DOHH2 (cell line): ENCODE data around the gene CDH24.
A peak's percentile ranks its signal among the peaks of the same experiment; 100 is the strongest.

ENCODE experiments used
- H3F3A ChIP-seq: fragments of 200-600 bp; sonication (generic), shearing (Covaris generic); 2 replicates; pipeline ENCODE4 v1.6.0; 2016; ENCODE audit warnings: antibody characterized with exemption, mild to moderate bottlenecking; ENCODE audit not compliant: control insufficient read depth, insufficient read depth
- H3K27ac ChIP-seq: fragments of 200-600 bp; sonication (generic); 2 replicates; pipeline ENCODE4 v1.5.1; 2014; ENCODE audit warnings: low read depth, mild to moderate bottlenecking, low read length, moderate library complexity
- H3K27me3 ChIP-seq: fragments of 200-600 bp; sonication (generic); 2 replicates; pipeline ENCODE4 v1.6.1; 2014; ENCODE audit warnings: mild to moderate bottlenecking, low read length, mixed read lengths; ENCODE audit not compliant: control insufficient read depth
- H3K36me3 ChIP-seq: fragments of 200-600 bp; sonication (generic); 2 replicates; pipeline ENCODE4 v1.6.1; 2014; ENCODE audit warnings: mild to moderate bottlenecking, low read length, moderate library complexity, mixed read lengths; ENCODE audit not compliant: control insufficient read depth
- H3K4me1 ChIP-seq: fragments of 200-600 bp; sonication (generic); 2 replicates; pipeline ENCODE4 v1.6.1; 2014; ENCODE audit warnings: mild to moderate bottlenecking, low read length, mixed read lengths; ENCODE audit not compliant: control insufficient read depth
- H3K4me2 ChIP-seq: fragments of 200-600 bp; sonication (generic); 2 replicates; pipeline ENCODE4 v1.6.0; 2014; ENCODE audit warnings: mild to moderate bottlenecking, low read length, moderate library complexity
- H3K4me3 ChIP-seq: fragments of 200-600 bp; sonication (generic); 2 replicates; pipeline ENCODE4 v1.5.1; 2014; ENCODE audit warnings: mild to moderate bottlenecking, low read length, mixed read lengths
- H3K79me2 ChIP-seq: fragments of 200-600 bp; sonication (generic); 2 replicates; pipeline ENCODE4 v1.6.1; 2014; ENCODE audit warnings: mild to moderate bottlenecking, low read length, mixed read lengths; ENCODE audit not compliant: control insufficient read depth
- H3K9me2 ChIP-seq: fragments of 200-600 bp; sonication (generic); replicated peaks from 2 replicates; pipeline ENCODE4 v1.6.1; 2014; ENCODE audit warnings: mild to moderate bottlenecking, low read length, mixed read lengths; ENCODE audit not compliant: control insufficient read depth
- H3K9me3 ChIP-seq: fragments of 200-600 bp; sonication (generic); 2 replicates; pipeline ENCODE4 v1.6.1; 2014; ENCODE audit warnings: antibody characterized with exemption, low read length, mixed read lengths; ENCODE audit not compliant: control insufficient read depth, insufficient read depth
- H4K20me1 ChIP-seq: fragments of 200-600 bp; sonication (generic); 2 replicates; pipeline ENCODE4 v1.6.0; 2014; ENCODE audit warnings: low read depth, mild to moderate bottlenecking, antibody characterized with exemption, low read length, moderate library complexity; ENCODE audit not compliant: control insufficient read depth, insufficient read depth
- EZH2phosphoT487 ChIP-seq: fragments of 200-600 bp; sonication (generic); IDR thresholded peaks from 2 replicates; pipeline ENCODE4 v1.6.1; 2017; ENCODE audit warnings: borderline replicate concordance, mild to moderate bottlenecking, antibody characterized with exemption, low read length, moderate library complexity, mixed read lengths
- TF ChIP-seq, protein P1 (sequence below): fragments of 200-600 bp; sonication (generic); IDR thresholded peaks from one replicate; pipeline ENCODE4 v1.5.1; 2014; ENCODE audit warnings: antibody characterized with exemption, mild to moderate bottlenecking, low read depth, low read length; ENCODE audit not compliant: poor library complexity, severe bottlenecking

CDH24 gene

DNA sequence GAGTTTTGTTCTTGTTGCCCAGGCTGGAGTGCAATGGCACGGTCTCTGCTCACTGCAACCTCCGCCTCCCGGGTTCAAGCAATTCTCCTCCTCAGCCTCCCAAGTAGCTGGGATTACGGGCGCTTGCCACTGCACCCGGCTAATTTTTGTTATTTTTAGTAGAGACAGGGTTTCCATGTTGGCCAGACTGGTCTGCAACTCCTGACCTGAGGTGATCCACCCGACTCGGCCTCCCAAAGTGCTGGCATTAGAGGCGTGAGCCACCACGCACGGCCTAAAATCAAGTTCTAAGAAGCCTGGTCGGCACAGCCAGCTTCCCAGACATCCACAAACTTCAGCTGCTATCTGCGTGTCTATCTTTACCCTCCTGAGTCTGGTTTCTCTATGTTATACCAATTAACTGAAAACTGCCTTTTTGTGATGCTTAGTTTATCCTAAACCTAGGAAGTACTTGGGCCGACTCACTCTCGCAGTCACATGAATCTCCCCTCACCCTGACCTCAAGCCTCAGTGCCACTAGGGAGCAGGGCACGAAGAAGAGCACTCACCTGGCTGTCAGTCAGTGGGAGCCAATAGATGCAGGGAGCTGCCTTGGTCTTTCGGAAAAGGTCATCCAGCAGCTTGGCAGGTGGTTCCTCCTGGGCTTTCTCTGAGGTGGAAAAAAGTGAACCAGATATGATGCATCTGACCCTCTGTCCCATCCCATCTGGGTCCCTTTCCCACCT is 3.4 kb upstream of the CDH24 start:
- no peak overlapping the region for H3K4me2 ChIP-seq
- peaks cover 33% of the 10 kb centered on the region for H3F3A ChIP-seq
- peaks cover 26% of the 10 kb centered on the region for H3K4me1 ChIP-seq
- no peak overlapping the region for H3K4me3 ChIP-seq
- H3K27ac ChIP-seq: no peak overlapping the region
- H3K79me2 ChIP-seq: peaks cover 5% of the 10 kb centered on the region
- peaks cover 63% of the 10 kb centered on the region for H3K36me3 ChIP-seq
- H4K20me1 ChIP-seq: 0 out of 2 replicates have a peak, but pooled peaks cover 3% of the 10 kb centered on the region
- peaks cover 6% of the 10 kb centered on the region; the same call in 1 of the 2 replicates for H3K27me3 ChIP-seq
- no peaks in the 10 kb centered on the region for H3K9me2 ChIP-seq
- TF ChIP-seq EZH2phosphoT487: no peak
- TF ChIP-seq, protein P1, sequence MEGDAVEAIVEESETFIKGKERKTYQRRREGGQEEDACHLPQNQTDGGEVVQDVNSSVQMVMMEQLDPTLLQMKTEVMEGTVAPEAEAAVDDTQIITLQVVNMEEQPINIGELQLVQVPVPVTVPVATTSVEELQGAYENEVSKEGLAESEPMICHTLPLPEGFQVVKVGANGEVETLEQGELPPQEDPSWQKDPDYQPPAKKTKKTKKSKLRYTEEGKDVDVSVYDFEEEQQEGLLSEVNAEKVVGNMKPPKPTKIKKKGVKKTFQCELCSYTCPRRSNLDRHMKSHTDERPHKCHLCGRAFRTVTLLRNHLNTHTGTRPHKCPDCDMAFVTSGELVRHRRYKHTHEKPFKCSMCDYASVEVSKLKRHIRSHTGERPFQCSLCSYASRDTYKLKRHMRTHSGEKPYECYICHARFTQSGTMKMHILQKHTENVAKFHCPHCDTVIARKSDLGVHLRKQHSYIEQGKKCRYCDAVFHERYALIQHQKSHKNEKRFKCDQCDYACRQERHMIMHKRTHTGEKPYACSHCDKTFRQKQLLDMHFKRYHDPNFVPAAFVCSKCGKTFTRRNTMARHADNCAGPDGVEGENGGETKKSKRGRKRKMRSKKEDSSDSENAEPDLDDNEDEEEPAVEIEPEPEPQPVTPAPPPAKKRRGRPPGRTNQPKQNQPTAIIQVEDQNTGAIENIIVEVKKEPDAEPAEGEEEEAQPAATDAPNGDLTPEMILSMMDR: no peak
- H3K9me3 ChIP-seq: no peaks in the 10 kb centered on the region

DNA sequence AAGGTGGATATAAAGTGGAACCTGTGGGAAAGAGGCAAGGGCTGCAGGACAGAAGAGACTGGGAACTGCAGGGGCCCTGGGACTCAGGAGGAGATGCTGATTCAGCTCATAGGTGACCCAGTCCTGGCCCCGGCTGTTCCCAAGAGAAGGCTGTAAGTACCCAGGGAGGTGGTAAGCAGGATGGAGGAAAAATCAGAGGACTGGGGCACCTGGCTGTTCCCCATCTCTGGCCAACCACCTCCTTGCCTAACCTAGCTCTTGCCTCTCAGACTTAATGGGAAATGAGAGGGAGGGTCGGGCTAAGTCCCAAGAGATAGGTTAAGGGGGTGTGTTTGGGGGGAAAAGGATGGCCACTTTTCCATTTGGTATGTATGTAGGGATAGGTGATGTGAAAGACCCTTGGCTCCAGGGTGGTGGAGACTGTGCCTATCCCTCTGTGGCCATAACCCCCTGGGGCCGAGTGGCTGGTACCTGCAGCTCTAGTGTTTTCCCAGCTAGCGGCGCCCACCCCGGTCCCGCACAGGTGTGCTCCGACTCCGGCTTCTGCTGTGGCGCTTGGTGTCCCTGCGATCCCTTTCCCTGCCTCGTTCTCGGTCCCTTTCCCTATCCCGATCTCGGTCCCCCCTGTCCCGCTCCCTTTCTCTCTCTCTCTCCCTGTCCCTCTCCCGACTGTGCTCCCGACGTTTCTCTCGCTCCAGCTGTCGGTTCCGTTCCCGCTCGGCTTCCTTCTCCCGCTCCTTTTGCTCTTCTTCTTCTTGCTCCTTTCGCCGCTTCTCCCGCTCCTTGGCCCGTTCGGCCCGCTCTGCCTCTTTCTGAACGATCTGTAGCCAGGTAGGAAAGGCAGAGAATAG is 1.6 kb upstream of the CDH24 start:
- no peaks in the 10 kb centered on the region for H3K9me2 ChIP-seq
- peaks cover 45% of the 10 kb centered on the region for H3K36me3 ChIP-seq
- H3K9me3 ChIP-seq: no peaks in the 10 kb centered on the region
- H3K27me3 ChIP-seq: peaks cover 6% of the 10 kb centered on the region; the same call in 1 of the 2 replicates
- TF ChIP-seq EZH2phosphoT487: no peak
- TF ChIP-seq, protein P1: no peak
- H3K4me3 ChIP-seq: no peak overlapping the region
- no peak overlapping the region for H3K4me2 ChIP-seq
- no peaks in the 10 kb centered on the region for H3K79me2 ChIP-seq
- H3K27ac ChIP-seq: no peak overlapping the region; the same call in 1 of the 2 replicates
- H3K4me1 ChIP-seq: peaks cover 26% of the 10 kb centered on the region
- H3F3A ChIP-seq: peaks cover 30% of the 10 kb centered on the region
- no peaks in the 10 kb centered on the region for H4K20me1 ChIP-seq

DNA sequence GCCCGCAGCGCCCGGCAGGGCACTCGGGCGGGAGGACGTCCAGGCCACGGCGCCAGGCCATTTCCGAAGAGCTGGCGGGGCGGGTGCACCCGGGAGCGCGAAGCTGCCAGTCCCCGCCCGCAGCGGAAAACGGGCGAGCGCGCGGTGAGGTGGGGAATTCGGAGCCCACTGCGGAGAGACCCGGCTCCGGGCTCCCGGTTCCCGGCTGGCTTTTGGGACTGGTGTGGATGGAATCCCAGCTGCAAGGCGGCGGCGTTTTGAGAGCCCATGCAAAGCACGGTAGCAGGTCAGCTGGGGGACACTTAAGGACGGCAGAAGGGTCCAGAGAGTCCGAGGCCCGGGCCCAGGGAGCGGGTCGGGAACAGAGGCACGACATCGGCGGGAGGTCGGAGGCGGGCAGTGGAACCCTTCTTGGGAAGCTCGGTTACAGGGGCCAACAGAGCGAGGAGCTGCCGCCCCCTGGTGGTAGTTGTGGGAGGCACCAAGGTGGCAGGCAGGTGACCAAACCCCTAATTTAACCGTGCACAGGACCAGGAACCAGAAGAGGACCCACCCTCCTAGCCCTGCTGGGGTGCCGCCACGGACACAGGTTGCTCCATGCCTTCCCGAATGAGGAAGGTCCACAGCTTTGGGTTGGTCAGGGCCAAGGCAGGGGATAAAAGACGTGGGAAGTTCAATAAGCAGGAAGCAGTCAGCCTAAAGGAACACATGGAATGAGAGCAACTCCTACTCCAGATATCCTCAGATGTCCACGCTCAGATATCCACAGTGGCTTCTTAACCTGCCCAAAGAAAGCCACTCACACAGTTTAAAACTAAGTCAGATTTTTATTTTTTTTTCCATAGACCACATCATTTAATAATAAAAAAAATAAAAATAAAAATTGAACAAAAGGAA is 685 bp upstream of the CDH24 start:
- peaks cover 36% of the 10 kb centered on the region for H3K36me3 ChIP-seq
- H3K4me3 ChIP-seq: peak overlapping the region; percentile 76
- no peaks in the 10 kb centered on the region for H3K9me2 ChIP-seq
- H3K9me3 ChIP-seq: no peaks in the 10 kb centered on the region
- H3K27me3 ChIP-seq: peaks cover 6% of the 10 kb centered on the region; the same call in 1 of the 2 replicates
- H4K20me1 ChIP-seq: no peaks in the 10 kb centered on the region
- H3F3A ChIP-seq: peaks cover 30% of the 10 kb centered on the region
- H3K27ac ChIP-seq: no peak overlapping the region
- peak overlapping the region; percentile 95 for H3K4me2 ChIP-seq
- peaks cover 26% of the 10 kb centered on the region for H3K4me1 ChIP-seq
- no peaks in the 10 kb centered on the region for H3K79me2 ChIP-seq
- no peak for TF ChIP-seq EZH2phosphoT487
- TF ChIP-seq, protein P1: peak; percentile 96
